HG03571 (cell line): ENCODE data around the gene HES6.

Source experiments
- ATAC-seq: cut with Tn5 transposase; IDR thresholded peaks from one replicate; pipeline ENCODE4 v1.9.1; 2021; ENCODE audit not compliant: unreplicated experiment

Gene HES6

GRCh38 chr2:238239863-238240756 lies at the start of gene HES6:
Gene HES6 (minus strand): TSS chr2:238240038. CDS start chr2:238239905, 133 bp downstream.
- peak; percentile 83 for ATAC-seq

DNA sequence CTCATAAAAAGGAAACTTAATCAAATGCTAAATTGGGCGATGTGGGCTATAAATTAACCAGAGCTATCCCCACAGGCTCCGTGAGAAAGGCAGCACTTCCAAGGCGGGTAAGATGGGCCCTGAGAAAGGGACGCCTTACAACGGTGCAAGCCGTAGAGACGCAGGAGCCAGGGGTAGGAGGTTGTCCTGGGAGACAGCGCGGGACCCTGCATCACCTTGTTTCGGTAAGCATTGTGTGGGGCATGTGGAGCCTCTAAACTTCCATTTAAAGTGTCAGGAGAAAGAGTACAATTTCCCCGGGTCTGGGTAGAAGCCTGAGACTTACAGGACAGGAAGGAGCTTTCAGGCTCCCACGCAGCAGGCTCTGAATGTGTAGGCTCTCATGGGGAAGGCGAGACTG lies 49.7 kb upstream of the HES6 start:
- ATAC-seq = no peak

DNA sequence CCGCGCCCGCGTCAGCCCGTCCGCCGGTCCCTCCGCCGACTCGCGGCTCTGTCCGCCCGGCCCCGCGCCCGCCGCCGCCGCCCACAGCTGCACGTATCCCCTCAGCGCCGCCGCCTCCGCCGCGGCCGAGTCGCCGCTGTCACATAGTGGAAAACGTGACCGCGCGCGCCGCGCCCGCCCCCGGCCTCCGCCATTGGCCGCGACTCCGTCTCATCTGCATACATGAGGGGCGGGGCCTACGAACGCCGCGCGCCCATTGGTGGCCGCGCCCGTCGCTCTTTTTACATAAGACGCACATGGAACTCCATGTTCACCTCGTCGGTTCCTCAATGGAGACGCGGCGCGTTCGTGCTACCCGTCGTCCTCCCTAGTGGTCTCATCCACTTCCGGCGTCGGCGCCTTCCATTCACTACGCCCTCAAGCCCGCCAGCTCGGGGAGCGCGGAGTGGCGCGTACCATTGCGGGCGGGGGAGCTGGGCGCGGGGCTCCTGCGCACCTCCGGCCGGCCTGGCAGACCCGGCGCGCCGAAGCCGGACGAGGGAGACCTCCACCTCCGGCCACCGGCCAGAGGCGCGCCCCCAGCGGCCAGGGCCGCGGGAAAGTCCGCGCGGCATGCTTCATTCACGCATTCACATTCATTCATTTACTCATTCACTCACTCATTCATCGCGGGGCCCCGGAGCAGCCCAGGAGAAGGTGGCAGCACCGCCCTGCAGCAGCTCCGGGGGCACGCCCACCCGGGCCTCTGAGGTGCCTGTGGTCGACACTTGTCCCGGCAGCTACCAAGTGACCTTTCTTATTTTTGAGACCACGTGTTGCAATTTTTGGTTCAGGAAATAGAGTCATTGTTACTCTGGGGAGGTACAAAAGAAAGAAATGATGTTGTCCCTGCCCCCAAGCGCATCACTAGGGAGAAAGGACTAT lies 49.1 kb upstream of the HES6 start:
- peak; percentile 89 for ATAC-seq

DNA sequence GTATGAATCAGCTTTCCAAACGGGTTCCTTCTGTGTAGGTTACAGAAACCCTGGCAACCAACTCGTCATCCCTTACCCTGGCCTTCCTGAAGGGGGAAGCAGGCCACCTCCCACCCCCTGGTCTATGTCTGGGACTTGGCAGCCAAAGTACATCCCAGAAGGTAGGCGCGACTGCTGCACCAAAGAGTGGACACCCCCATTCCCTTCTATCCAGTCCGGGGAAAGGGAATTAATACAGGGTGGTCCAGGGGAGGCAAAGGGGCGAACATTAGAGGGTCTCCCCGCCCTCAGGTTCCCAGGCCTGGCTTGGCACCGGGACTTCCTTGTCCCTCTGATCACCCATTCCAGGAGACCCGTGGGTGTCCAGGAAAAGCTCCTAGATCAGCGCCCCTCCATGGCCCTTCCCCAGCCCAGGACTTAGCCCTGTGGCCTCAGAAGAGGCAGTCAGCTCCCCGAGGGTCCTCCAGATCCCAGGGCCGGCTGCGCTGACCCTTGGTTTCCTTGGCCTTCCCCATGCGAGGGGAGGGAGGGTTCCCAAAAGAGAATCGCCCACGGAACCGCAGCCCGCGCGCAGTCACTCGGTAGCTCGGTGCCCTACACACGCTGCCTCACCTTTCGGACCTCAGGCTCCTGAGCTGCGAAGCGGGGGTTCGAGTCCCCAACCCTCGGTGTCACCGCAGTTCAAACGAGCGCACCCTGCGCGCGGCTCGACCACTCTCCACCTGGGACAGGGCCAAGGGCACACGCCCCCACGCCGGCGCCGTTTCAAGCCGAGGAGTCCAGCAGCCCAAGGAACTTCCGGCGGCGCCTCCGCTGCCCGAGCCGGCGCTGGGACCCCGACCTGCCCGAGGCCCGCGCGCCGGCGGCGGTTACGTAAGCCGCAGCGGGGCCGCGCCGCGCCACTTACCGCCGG lies 48.2 kb upstream of the HES6 start, which contains the start of gene PER2:
Gene PER2 (minus strand): TSS at position 874 of the 913 bp plus-strand sequence. CDS start 10,674 bp downstream, outside the sequence.
- peak; percentile 35 for ATAC-seq

DNA sequence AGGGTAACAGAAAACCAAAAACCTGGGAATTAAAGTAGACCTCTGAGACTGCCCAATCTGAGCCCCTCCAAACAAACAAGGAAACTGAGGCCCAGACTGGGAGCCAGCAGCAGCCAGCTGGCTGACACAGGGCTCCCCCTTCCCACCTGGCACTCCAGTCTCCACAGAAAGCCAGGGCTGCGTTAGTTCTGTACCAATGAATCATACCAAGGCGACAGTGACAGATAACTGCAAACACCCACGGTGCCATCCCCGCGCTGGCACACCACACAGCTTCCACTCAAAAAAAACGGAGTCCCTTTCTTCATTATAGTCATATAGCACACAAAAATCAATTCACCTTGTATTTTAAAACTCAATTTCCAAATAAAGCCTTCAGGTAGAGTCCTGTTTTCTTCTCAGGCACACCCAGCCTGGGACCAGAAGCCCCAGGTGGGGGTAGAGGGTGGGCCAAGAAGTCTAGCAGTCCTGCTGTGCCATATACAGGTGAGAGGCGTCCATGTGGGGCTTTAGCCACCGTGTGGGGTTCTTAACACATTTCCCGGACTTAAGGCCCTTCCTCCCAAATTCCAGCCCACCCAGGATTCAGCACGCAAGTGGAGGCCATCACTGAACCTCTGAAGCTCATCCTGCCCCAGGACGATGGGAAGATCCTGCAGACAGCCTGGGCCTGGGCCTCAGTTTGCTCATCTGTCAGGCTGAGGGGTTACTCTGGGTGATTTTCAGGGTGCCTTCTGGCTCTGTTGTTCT lies 47.3 kb upstream of the HES6 start:
- no peak for ATAC-seq

DNA sequence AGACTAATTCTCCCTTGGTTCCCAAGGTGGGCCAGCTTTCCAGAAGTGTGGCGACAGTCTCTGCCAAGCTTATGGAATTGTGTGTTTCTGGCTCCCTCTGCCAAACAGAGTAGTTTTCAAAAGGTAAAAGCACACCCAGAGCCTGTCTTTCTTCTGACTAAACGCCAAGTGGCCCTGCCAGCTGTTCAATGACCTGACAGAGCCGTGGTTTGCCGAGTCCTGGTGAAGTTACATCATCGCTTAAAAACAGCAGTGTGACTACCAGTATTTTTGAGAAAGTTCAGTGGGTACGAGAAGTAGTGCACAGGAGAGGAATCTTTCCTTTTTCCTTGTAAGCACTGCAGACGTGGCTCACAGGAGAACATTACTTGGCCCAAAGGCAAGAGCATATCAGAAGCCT lies 46.7 kb upstream of the HES6 start:
- no peak for ATAC-seq

GRCh38 chr2:238286095-238286494 lies 46.3 kb upstream of the HES6 start:
- ATAC-seq = no peak

GRCh38 chr2:238285653-238286082 lies 45.8 kb upstream of the HES6 start:
- ATAC-seq = no peak

DNA sequence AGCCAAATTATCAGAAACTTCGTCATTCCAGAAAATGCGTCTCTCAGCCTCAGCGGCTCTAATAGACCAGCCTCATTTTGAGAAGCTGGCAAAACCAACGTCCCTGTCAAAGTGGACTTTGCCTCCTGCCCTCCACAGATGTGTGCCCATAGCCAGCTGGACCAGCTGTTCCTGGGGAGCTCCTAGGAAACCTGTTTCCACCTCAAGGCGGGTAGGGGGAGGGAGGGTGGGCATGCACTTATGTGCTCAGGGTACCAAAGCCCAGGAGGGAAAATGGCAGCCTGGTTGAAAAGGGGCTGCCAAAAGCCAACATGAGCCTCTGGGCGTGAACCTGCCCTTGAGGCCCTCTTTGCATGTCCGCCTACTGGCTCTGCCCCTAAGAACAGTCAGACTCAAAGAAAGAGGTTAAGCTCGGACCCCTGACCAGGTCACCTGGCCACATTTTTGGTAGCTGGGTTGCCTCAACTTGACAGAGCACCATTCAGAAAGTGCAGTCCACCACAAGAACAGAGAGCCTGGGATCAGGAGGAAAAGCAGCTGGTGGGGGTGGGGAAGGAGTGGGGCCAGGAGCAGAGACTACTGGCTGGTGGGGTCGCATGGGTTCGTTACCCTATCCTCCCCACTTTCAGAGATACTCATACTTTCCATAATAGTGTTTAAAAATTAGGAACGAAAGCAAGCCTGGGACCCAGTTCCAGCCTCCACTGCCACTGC lies 45.1 kb upstream of the HES6 start:
- ATAC-seq = no peak

GRCh38 chr2:238282861-238283738 lies 43.3 kb upstream of the HES6 start:
- ATAC-seq = no peak

DNA sequence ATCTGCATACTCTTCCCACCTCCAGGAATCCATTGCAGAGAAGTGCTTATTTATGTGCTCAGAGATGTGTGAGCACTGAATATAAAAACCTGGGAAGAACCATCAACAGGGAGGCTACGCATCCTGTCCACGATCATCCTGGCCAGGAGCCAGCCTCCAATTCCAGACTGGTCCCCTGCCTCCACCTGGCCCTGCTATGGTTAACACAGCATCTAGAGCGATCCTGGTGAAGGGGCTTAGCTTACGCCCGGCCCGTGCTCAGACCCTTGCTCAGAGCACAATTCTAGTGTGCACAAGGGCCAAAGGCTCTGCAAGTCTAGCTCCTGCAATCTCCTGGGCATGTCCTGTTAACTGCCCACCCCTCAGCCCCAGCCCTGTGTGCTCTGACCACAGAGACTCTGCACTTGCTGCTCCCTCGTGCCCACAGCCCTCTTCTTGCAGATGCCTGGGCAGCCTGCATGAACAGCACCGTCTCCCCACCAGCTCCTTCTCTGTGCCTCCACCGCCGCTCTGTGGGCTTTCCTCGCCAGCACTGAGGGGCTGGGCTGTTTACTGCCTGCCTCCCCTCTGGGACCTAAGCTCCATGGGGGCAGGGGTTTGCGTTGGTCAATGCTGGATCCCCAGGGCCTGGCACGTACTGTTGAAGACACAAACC lies 42.1 kb upstream of the HES6 start:
- ATAC-seq = no peak

GRCh38 chr2:238280083-238280825 lies 40.4 kb upstream of the HES6 start:
- no peak for ATAC-seq

DNA sequence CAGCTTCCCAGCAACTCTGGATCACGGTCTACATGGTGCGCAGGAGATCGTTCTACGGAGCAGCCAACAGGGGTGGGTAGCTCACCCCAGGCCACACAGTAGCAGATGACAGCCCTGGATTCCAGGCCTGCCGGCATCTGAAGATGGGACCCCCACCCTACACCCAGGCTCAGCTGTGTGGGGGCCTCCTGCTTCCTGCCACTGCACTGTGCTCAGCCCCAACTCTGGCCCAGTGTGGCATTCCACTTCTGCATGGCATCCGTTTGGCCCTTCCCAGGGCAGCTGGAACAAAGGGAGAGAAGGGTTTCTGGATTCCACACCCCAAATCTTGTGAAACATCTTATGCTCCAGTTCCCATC lies 39.5 kb upstream of the HES6 start:
- no peak for ATAC-seq

- no peak for ATAC-seq
These were observed 38.9 kb upstream of the HES6 start for GRCh38 chr2:238278626-238279323.

- no peak for ATAC-seq
These were observed 37.9 kb upstream of the HES6 start for GRCh38 chr2:238277695-238278094.

- no peak for ATAC-seq
These were observed 34.5 kb upstream of the HES6 start for GRCh38 chr2:238274152-238274865.
